Measurements from ENCODE around the gene ARHGAP1.

Gene ARHGAP1

DNA sequence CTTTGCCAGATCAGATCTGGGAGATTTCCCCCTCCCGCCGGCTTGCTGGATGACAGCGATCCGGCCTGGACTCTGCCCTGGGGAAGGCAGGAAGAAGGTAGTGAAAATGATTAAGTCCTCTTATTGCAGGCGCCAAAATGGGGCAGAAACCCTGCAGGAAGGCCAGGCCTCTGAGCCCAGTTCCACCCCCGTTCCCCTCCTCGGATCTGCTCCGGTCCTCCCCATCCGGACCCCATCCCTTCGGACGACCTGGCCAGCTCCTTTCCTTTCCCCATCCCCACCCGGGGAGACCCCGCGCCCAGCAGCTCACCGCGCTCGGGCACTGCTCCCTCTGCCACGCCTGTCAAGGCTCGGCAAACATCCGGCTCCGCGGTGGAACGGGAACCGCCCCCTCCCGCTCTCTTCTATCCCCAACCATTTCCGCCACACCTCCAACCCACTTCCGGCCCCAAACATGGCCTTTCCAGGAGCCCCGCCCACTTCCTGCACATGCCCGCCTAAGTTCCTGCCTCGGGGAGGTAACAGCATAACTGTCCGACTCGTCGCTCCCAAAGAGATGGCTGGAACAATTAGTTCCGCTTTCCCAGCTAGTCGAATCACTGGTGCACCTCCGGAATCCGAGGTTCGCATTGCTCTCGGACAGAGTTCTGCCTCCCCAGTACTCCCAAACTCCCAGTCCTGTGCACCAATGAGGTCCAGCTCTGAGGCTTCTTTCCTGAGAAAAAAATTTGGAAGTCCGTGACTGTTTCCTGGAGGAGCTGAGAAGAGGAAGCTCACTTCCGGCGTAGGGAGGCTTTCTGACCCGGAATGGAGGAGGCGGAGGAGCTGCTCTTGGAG, at the start of gene ARHGAP1, which contains the start of gene ZNF408:
Gene ARHGAP1, minus strand, starts transcription at position 379 of the 837 bp plus-strand sequence. CDS start 4,512 bp downstream, outside the sequence.
Gene ZNF408, plus strand, starts transcription at position 791 of the 837 bp plus-strand sequence. Its CDS starts 17 bp downstream, at position 808.
- peak; percentile 94 for TF ChIP-seq ZBTB7A (IDR thresholded peaks at IDR 0.05; ENCODE audit: low read depth)
- TF ChIP-seq, protein P1, sequence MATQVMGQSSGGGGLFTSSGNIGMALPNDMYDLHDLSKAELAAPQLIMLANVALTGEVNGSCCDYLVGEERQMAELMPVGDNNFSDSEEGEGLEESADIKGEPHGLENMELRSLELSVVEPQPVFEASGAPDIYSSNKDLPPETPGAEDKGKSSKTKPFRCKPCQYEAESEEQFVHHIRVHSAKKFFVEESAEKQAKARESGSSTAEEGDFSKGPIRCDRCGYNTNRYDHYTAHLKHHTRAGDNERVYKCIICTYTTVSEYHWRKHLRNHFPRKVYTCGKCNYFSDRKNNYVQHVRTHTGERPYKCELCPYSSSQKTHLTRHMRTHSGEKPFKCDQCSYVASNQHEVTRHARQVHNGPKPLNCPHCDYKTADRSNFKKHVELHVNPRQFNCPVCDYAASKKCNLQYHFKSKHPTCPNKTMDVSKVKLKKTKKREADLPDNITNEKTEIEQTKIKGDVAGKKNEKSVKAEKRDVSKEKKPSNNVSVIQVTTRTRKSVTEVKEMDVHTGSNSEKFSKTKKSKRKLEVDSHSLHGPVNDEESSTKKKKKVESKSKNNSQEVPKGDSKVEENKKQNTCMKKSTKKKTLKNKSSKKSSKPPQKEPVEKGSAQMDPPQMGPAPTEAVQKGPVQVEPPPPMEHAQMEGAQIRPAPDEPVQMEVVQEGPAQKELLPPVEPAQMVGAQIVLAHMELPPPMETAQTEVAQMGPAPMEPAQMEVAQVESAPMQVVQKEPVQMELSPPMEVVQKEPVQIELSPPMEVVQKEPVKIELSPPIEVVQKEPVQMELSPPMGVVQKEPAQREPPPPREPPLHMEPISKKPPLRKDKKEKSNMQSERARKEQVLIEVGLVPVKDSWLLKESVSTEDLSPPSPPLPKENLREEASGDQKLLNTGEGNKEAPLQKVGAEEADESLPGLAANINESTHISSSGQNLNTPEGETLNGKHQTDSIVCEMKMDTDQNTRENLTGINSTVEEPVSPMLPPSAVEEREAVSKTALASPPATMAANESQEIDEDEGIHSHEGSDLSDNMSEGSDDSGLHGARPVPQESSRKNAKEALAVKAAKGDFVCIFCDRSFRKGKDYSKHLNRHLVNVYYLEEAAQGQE (IDR thresholded peaks at IDR 0.05; ENCODE audit: low read depth), result no peak
- TF ChIP-seq CEBPB (IDR thresholded peaks at IDR 0.05), result no peak
- TF ChIP-seq CREB1 (IDR thresholded peaks at IDR 0.05; ENCODE audit: low read depth), result peak; percentile 39; the same call in 1 of the 2 replicates
- TF ChIP-seq FOXM1 (IDR thresholded peaks at IDR 0.05; ENCODE audit: borderline replicate concordance, low read depth), result no peak
- TF ChIP-seq YY1 (IDR thresholded peaks at IDR 0.05; ENCODE audit: low read depth), result peak; percentile 81; the same call in 1 of the 2 replicates
- TF ChIP-seq EP300 (IDR thresholded peaks at IDR 0.05; ENCODE audit: borderline replicate concordance), result no peak
- TF ChIP-seq, protein P2, sequence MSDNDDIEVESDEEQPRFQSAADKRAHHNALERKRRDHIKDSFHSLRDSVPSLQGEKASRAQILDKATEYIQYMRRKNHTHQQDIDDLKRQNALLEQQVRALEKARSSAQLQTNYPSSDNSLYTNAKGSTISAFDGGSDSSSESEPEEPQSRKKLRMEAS (IDR thresholded peaks at IDR 0.05), result peak; percentile 82; the same call in 1 of the 2 replicates
- TF ChIP-seq NFIC (IDR thresholded peaks at IDR 0.05), result peak; percentile 37; the same call in 1 of the 2 replicates
- TF ChIP-seq EGR1 (IDR thresholded peaks at IDR 0.05), result no peak
- peak; percentile 68 for TF ChIP-seq TAF1 (IDR thresholded peaks at IDR 0.05; ENCODE audit: low read depth)
- TF ChIP-seq TCF12 (IDR thresholded peaks at IDR 0.05; ENCODE audit: low read depth), result peak; percentile 63
- TF ChIP-seq RAD21 (IDR thresholded peaks at IDR 0.05; ENCODE audit: low read depth), result no peak
- TF ChIP-seq, protein P3, sequence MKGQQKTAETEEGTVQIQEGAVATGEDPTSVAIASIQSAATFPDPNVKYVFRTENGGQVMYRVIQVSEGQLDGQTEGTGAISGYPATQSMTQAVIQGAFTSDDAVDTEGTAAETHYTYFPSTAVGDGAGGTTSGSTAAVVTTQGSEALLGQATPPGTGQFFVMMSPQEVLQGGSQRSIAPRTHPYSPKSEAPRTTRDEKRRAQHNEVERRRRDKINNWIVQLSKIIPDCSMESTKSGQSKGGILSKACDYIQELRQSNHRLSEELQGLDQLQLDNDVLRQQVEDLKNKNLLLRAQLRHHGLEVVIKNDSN (IDR thresholded peaks at IDR 0.05), result peak; percentile 76
- TF ChIP-seq TEAD4 (IDR thresholded peaks at IDR 0.05), result no peak; the same call in 1 of the 2 replicates

DNA sequence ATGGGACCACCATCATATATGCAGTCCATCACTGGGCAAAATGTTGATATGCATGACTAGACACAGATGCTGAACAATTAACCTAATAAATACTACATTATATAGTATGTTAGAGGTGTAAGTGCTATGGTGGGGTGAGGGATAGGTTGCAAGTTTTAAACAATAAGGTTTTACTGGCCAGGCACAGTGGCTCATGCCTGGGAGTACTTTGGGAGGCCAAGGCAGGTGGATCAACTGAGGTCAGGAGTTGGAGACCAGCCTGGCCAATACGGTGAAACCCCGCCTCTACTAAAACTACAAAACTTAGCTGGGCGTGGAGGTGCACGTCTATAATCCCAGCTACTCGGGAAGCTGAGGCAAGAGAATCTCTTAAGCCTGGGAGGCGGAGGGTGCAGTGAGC, 46.7 kb upstream of the ARHGAP1 start:
- TF ChIP-seq RAD21 (IDR thresholded peaks at IDR 0.05; ENCODE audit: low read depth), result no peak
- TF ChIP-seq FOXM1 (IDR thresholded peaks at IDR 0.05; ENCODE audit: borderline replicate concordance, low read depth), result no peak
- TF ChIP-seq YY1 (IDR thresholded peaks at IDR 0.05; ENCODE audit: low read depth), result no peak
- TF ChIP-seq, protein P1 (IDR thresholded peaks at IDR 0.05; ENCODE audit: low read depth), result no peak
- no peak for TF ChIP-seq TCF12 (IDR thresholded peaks at IDR 0.05; ENCODE audit: low read depth)
- TF ChIP-seq EGR1 (IDR thresholded peaks at IDR 0.05), result no peak
- TF ChIP-seq ZBTB7A (IDR thresholded peaks at IDR 0.05; ENCODE audit: low read depth), result no peak
- no peak for TF ChIP-seq TAF1 (IDR thresholded peaks at IDR 0.05; ENCODE audit: low read depth)
- no peak for TF ChIP-seq CEBPB (IDR thresholded peaks at IDR 0.05)
- TF ChIP-seq CREB1 (IDR thresholded peaks at IDR 0.05; ENCODE audit: low read depth), result no peak
- TF ChIP-seq, protein P2 (IDR thresholded peaks at IDR 0.05), result no peak
- TF ChIP-seq, protein P3 (IDR thresholded peaks at IDR 0.05), result no peak
- TF ChIP-seq TEAD4 (IDR thresholded peaks at IDR 0.05), result no peak

DNA sequence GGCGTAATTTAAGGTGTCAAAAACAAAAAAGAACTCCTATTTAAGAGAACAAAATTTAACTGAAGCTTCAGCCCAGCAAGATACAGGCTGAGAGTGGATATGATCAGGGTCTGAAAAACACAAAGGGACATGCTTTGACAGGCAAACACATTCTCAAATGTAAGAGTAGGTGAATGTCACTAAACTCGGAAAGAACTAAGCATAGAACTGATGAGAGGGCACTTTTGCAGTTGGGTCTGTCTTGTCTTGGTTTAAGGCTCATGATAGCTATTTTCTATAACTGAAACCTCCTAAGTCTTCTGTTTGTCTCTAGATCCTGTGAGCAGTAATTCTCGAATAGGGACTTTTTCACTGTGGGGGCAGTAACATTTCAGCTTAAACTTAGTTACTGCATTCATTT, 45.6 kb upstream of the ARHGAP1 start:
- TF ChIP-seq, protein P1 (IDR thresholded peaks at IDR 0.05; ENCODE audit: low read depth), result no peak
- TF ChIP-seq NFIC (IDR thresholded peaks at IDR 0.05) (no peak), TAF1 (IDR thresholded peaks at IDR 0.05; ENCODE audit: low read depth) (no peak), EGR1 (IDR thresholded peaks at IDR 0.05) (no peak), EP300 (IDR thresholded peaks at IDR 0.05; ENCODE audit: borderline replicate concordance) (no peak), ZBTB7A (IDR thresholded peaks at IDR 0.05; ENCODE audit: low read depth) (no peak), CEBPB (IDR thresholded peaks at IDR 0.05) (no peak), FOXM1 (IDR thresholded peaks at IDR 0.05; ENCODE audit: borderline replicate concordance, low read depth) (no peak)
- TF ChIP-seq, protein P3 (IDR thresholded peaks at IDR 0.05), result no peak
- TF ChIP-seq, protein P2 (IDR thresholded peaks at IDR 0.05), result no peak
